Transverse colon (tissue), 3 donors: ENCODE results near the gene LHFPL3.

Experiments
- EP300 ChIP-seq: sonication (generic); formaldehyde crosslinking; IDR thresholded peaks from one replicate; pipeline ENCODE4 v1.6.1; 2017; ENCODE audit warnings: antibody characterized with exemption, low read depth
- TF ChIP-seq, protein P1 (sequence below), 5 experiments: fragments of 200-600 bp in 3 of 5; fragments of 450-650 bp in 2 of 5; sonication (generic) in 3 of 5; IDR thresholded peaks; 1 replicate in 2 of 5; 2 replicates in 3 of 5; pipeline ENCODE4 v1.5.1; 2016 to 2017; ENCODE audit warnings: antibody characterized with exemption in 5 of 5, inconsistent platforms in 3 of 5, mild to moderate bottlenecking in 2 of 5, moderate library complexity in 1 of 5

DNA sequence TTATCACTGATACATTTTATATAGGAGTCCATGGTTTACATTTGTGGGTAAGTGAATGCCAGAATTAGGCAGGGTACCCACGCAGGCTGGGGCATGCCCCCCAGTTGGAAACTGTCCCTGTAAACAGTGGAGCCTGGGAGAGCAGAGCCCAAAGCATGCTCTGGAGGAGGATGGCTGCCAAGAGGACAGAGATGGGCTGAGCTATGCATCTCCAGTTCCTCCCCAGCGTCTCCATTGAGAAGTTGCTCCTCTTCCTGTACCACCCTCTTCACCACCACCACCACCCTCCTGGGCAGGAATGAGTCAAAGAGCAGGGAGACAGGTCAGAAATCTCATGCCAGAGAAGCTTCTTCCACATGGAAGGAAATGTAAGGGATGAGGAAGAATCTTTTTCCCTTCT, 617.9 kb downstream of the LHFPL3 start:
- TF ChIP-seq, protein P1, sequence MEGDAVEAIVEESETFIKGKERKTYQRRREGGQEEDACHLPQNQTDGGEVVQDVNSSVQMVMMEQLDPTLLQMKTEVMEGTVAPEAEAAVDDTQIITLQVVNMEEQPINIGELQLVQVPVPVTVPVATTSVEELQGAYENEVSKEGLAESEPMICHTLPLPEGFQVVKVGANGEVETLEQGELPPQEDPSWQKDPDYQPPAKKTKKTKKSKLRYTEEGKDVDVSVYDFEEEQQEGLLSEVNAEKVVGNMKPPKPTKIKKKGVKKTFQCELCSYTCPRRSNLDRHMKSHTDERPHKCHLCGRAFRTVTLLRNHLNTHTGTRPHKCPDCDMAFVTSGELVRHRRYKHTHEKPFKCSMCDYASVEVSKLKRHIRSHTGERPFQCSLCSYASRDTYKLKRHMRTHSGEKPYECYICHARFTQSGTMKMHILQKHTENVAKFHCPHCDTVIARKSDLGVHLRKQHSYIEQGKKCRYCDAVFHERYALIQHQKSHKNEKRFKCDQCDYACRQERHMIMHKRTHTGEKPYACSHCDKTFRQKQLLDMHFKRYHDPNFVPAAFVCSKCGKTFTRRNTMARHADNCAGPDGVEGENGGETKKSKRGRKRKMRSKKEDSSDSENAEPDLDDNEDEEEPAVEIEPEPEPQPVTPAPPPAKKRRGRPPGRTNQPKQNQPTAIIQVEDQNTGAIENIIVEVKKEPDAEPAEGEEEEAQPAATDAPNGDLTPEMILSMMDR (IDR thresholded peaks at IDR 0.05): no peak
- TF ChIP-seq EP300: no peak
